PC-3 (cell line): ENCODE results near the gene UBE3D. TPM values are rescaled to one million over a fixed set of nuclear protein-coding genes. Genes with fewer than 3 reads are reported as not detected.

Source experiments
- ATAC-seq: fragments of 200-7000 bp; cut with Tn5 transposase; 2 replicates; pipeline ENCODE4 v1.9.1; 2020; ENCODE audit warnings: mild to moderate bottlenecking, moderate library complexity
- BruUV-seq: library from RNA; stranded (reverse); fragments of 400-500 nt; replicated peaks from 2 replicates; lab custom pipeline; 2021; lab: Mats Ljungman, UMichigan
- CTCF ChIA-PET: fragments of 300-600 bp; sonication (Branson Sonifier 250); formaldehyde crosslinking; loops from one replicate; lab custom pipeline; 2022; ENCODE audit warnings: antibody characterized with exemption; lab: Charles Lee
- POLR2A ChIA-PET: fragments of 300-600 bp; sonication (Branson Sonifier 250); formaldehyde crosslinking; loops from one replicate; lab custom pipeline; 2022; ENCODE audit warnings: antibody characterized with exemption; ENCODE audit not compliant: unreplicated experiment; lab: Charles Lee
- DNase-seq: peaks from one replicate; pipeline ENCODE4 v3.0.0-alpha.2; 2015
- H2AFZ ChIP-seq: fragments of 300-600 bp; sonication (generic); 2 replicates; pipeline ENCODE4 v1.6.0; 2016; ENCODE audit warnings: antibody characterized with exemption, low read length
- H3F3A ChIP-seq: fragments of 300-600 bp; sonication (generic); one replicate; pipeline ENCODE4 v1.6.0; 2017; ENCODE audit warnings: antibody characterized with exemption, low read length, control low read depth, mild to moderate bottlenecking; ENCODE audit not compliant: unreplicated experiment
- H3K27ac ChIP-seq: fragments of 300-600 bp; sonication (generic); 2 replicates; pipeline ENCODE4 v1.5.1; 2016; ENCODE audit warnings: mild to moderate bottlenecking, low read length
- H3K27me3 ChIP-seq: fragments of 300-600 bp; sonication (generic); 2 replicates; pipeline ENCODE4 v1.6.1; 2016; ENCODE audit warnings: low read length, mixed read lengths
- H3K36me3 ChIP-seq: fragments of 300-600 bp; sonication (generic); 2 replicates; pipeline ENCODE4 v1.6.1; 2016; ENCODE audit warnings: low read depth, mixed run types, low read length, mixed read lengths
- H3K4me1 ChIP-seq: fragments of 300-600 bp; sonication (generic); 2 replicates; pipeline ENCODE4 v1.5.1; 2016; ENCODE audit warnings: low read length; ENCODE audit not compliant: insufficient read depth
- H3K4me2 ChIP-seq: fragments of 300-600 bp; sonication (generic); 2 replicates; pipeline ENCODE4 v1.6.0; 2016; ENCODE audit warnings: low read length
- H3K4me3 ChIP-seq: fragments of 300-600 bp; sonication (generic); 2 replicates; pipeline ENCODE4 v1.5.1; 2016; ENCODE audit warnings: mild to moderate bottlenecking, low read length, mixed read lengths
- H3K79me2 ChIP-seq: fragments of 300-600 bp; sonication (generic); 2 replicates; pipeline ENCODE4 v1.6.1; 2017; ENCODE audit warnings: low read length, mixed read lengths
- H3K9ac ChIP-seq: fragments of 300-600 bp; sonication (generic); 2 replicates; pipeline ENCODE4 v1.6.0; 2016; ENCODE audit warnings: mild to moderate bottlenecking, low read length
- H3K9me2 ChIP-seq: fragments of 300-600 bp; sonication (generic); replicated peaks from 2 replicates; pipeline ENCODE4 v1.6.1; 2016; ENCODE audit warnings: mixed run types, low read length, mixed read lengths
- H3K9me3 ChIP-seq: fragments of 300-600 bp; sonication (generic); 2 replicates; pipeline ENCODE4 v1.6.1; 2016; ENCODE audit warnings: low read length, mixed read lengths
- H4K20me1 ChIP-seq: fragments of 300-600 bp; sonication (generic); 2 replicates; pipeline ENCODE4 v1.6.1; 2016; ENCODE audit warnings: low read length, mixed read lengths
- CTCF ChIP-seq: fragments of 300-600 bp; sonication (generic); conservative IDR thresholded peaks from 2 replicates; pipeline ENCODE4 v1.5.1; 2017; ENCODE audit warnings: antibody characterized with exemption, low read depth, mild to moderate bottlenecking, low read length
- EZH2 ChIP-seq: fragments of 300-600 bp; sonication (generic); IDR thresholded peaks from one replicate; pipeline ENCODE4 v1.6.1; 2017; ENCODE audit warnings: antibody characterized with exemption, mild to moderate bottlenecking, low read length; ENCODE audit not compliant: unreplicated experiment
- EZH2phosphoT487 ChIP-seq: fragments of 300-600 bp; sonication (generic); IDR thresholded peaks from 2 replicates; pipeline ENCODE4 v1.6.1; 2018; ENCODE audit warnings: mild to moderate bottlenecking, antibody characterized with exemption, low read length, borderline replicate concordance
- intact Hi-C: fragments of 100-400 bp; cut with micrococcal nuclease; formaldehyde crosslinking; loops from 2 replicates; pipeline ENCODE4 v1.9.0; 2023
- total RNA-seq: library from RNA; depleted of rRNA; stranded (reverse); fragments of >200 nt; gene quantifications from 2 replicates; pipeline ENCODE4 v1.2.3, GENCODE V29; 2014

Gene UBE3D
- total RNA-seq, 1 experiment from 2014 or later = 5.0 TPM

DNA sequence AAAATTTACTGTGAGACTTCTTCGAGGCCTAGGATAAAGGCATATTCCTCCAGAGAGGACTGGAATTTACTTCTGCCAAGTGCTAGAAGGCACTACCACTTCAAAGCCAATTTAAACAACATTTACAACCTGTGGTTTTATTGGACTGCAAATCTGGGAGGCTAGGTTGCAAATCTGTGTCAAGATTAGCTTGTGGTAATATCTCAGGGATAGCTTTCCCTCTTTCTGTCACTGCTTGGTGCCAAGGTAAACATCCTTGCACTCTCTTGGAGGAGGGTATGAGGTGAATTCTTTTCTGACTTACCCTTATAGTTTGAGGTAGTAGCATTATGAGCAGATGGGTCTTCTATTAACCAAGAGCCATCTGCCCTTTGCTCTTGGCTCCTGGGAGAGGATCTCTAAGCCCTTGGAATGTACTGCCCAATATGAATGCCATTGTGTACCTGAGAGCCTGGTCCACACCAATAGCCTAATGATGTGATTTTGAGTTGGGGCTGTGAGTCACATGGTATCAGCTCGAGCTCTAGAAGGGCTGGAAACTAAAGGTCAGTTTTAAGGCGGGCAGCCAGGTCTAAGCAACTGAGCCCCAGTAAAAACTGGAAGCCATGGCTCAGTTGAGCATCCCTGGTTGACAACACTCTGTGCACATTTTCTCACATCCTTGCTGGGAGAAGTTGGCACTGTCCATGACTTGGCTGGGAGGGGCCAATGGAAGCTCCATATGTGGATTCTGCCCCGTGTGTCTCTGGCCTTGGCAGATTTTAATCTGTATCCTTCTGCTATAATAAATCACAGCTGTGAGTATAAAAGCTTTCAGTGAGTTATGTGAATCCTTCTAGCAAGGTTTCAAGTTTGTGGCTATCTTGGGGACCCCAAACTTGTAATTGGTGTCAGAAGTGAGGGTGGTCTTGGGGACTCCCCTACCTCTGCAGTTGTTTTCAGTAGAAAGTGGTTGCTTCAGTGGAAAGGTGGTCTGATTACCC lies 188.1 kb downstream of the UBE3D start:
- intact Hi-C loops = loop anchor here (2.0 to 10.0 kb wide), 6 partner anchors 101 to 630 kb away; partner anchors contain the start of gene IBTK
- Histone ChIP-seq H3K79me2 (no peaks in the 10 kb centered on the region), H3K27me3 (no peaks in the 10 kb centered on the region), H3K4me2 (peak overlapping the region; percentile 28), H3F3A (no peaks in the 10 kb centered on the region), H3K9me3 (no peaks in the 10 kb centered on the region), H2AFZ (no peak overlapping the region), H3K36me3 (no peaks in the 10 kb centered on the region), H3K9ac (no peak overlapping the region), H3K4me3 (no peak overlapping the region), H3K27ac (peak overlapping the region; percentile 73), H3K9me2 (no peaks in the 10 kb centered on the region), H3K4me1 (peaks cover 54% of the 10 kb centered on the region), H4K20me1 (no peaks in the 10 kb centered on the region)
- peak; percentile 70 for ATAC-seq
- TF ChIP-seq CTCF (no peak), EZH2phosphoT487 (no peak), EZH2 (no peak)
- BruUV-seq = no TSS peak
- ChIA-PET POLR2A (interaction anchor here (1.0 kb wide), 1 partner anchor 629 kb away, joined by 3 read pairs; no protein-coding TSS in a partner anchor), CTCF (interaction anchor here (0.6 kb wide), 3 partner anchors 148 to 603 kb away, joined by 3 to 5 read pairs (median 4); partner anchors contain the start of gene TPBG)
- peak; percentile 87 for DNase-seq

GRCh38 chr6:82875573-82876185 lies 190.0 kb downstream of the UBE3D start:
- Histone ChIP-seq H3K4me1 (peaks cover 60% of the 10 kb centered on the region), H2AFZ (no peak overlapping the region), H3K27me3 (no peaks in the 10 kb centered on the region), H3K9ac (no peak overlapping the region), H3F3A (no peaks in the 10 kb centered on the region), H3K4me2 (peak overlapping the region; percentile 29), H3K79me2 (no peaks in the 10 kb centered on the region), H3K4me3 (no peak overlapping the region), H3K9me3 (no peaks in the 10 kb centered on the region), H3K36me3 (no peaks in the 10 kb centered on the region), H3K9me2 (no peaks in the 10 kb centered on the region), H3K27ac (peak overlapping the region; percentile 73), H4K20me1 (no peaks in the 10 kb centered on the region)
- ChIA-PET POLR2A (no interaction called here), CTCF (no interaction called here)
- TF ChIP-seq EZH2phosphoT487 (no peak), CTCF (no peak), EZH2 (no peak)
- DNase-seq = peak; percentile 96
- intact Hi-C loops = loop anchor here (2.0 to 10.0 kb wide), 6 partner anchors 103 to 628 kb away; partner anchors contain the start of gene IBTK
- peak; percentile 78 for ATAC-seq
- BruUV-seq = no TSS peak
